Sciatic nerve (tissue), 2 donors: ENCODE results near the gene FRAS1. TPM values are rescaled to one million over a fixed set of nuclear protein-coding genes. Genes with fewer than 3 reads are reported as not detected.
"Not testable (repeated sequence)": the region's sequence is repeated elsewhere in the genome, so short reads cannot be mapped to it uniquely, and the experiment has no call there.

Source experiments
- ATAC-seq: fragments of 200-7000 bp; cut with Tn5 transposase; one replicate; pipeline ENCODE4 v1.9.1; 2020; ENCODE audit warnings: mild to moderate bottlenecking, moderate library complexity
- DNase-seq: peaks from one replicate; pipeline ENCODE4 v3.0.0-alpha.2; 2020; ENCODE audit warnings: low spot score
- intact Hi-C: fragments of 100-400 bp; cut with DNase I; formaldehyde crosslinking; loops from one replicate; pipeline ENCODE4 v1.14.2; 2022
- total RNA-seq: library from RNA; stranded (reverse); fragmentation: NEBNext Ultra II Directional; extraction: Animal tissue kit (Norgen Biotek cat#: 25700); gene quantifications from one replicate; pipeline ENCODE4 v1.2.1, GENCODE V29; 2021
- donor health status: DM: no; HTN: no; CAD: no.
- donor health status: DM: no; HTN: no; CAD: no.

Gene FRAS1
- total RNA-seq, 1 donor from 2014 or later, result 9.7 TPM

- intact Hi-C loops, result no loop called here
- ATAC-seq (no peak), DNase-seq (no peak)
Observed at GRCh38 chr4:78197947-78198346, 140.8 kb downstream of the FRAS1 start.

GRCh38 chr4:78199984-78200383 is 142.9 kb downstream of the FRAS1 start:
- ATAC-seq (no peak), DNase-seq (no peak)
- intact Hi-C loops, result no loop called here

- ATAC-seq (no peak), DNase-seq (no peak)
- intact Hi-C loops, result no loop called here
Observed at GRCh38 chr4:78200949-78201348, 143.8 kb downstream of the FRAS1 start.

- ATAC-seq (no peak), DNase-seq (no peak)
- intact Hi-C loops, result no loop called here
Observed at GRCh38 chr4:78204176-78204575, 147.1 kb downstream of the FRAS1 start.

GRCh38 chr4:78205591-78205990 is 148.5 kb downstream of the FRAS1 start:
- ATAC-seq (no peak), DNase-seq (no peak)
- intact Hi-C loops, result no loop called here

- no peak for DNase-seq
- no peak for ATAC-seq
- intact Hi-C loops, result no loop called here
Observed at GRCh38 chr4:78207541-78207940, 150.4 kb downstream of the FRAS1 start.

GRCh38 chr4:78207951-78208350 is 150.8 kb downstream of the FRAS1 start:
- intact Hi-C loops, result no loop called here
- ATAC-seq, result no peak
- no peak for DNase-seq

- intact Hi-C loops, ATAC-seq, DNase-seq: not testable (repeated sequence)
Observed at GRCh38 chr4:78208896-78209295, 151.8 kb downstream of the FRAS1 start.

GRCh38 chr4:78210694-78211410 is 153.7 kb downstream of the FRAS1 start:
- no peak for ATAC-seq
- intact Hi-C loops, result no loop called here
- no peak for DNase-seq

- intact Hi-C loops, result no loop called here
- ATAC-seq (no peak), DNase-seq (no peak)
Observed at GRCh38 chr4:78213218-78213617, 156.1 kb downstream of the FRAS1 start.

- intact Hi-C loops, result no loop called here
- no peak for DNase-seq
- no peak for ATAC-seq
Observed at GRCh38 chr4:78214078-78214477, 157.0 kb downstream of the FRAS1 start.

- no peak for ATAC-seq
- intact Hi-C loops, result no loop called here
- DNase-seq, result no peak
Observed at GRCh38 chr4:78217557-78217956, 160.4 kb downstream of the FRAS1 start.

- ATAC-seq, result no peak
Observed at GRCh38 chr4:78218260-78218659, 161.1 kb downstream of the FRAS1 start.

GRCh38 chr4:78219825-78220224 is 162.7 kb downstream of the FRAS1 start:
- DNase-seq (no peak), ATAC-seq (no peak)
- intact Hi-C loops, result no loop called here

More at GRCh38 chr4:78218260-78218659, 161.1 kb downstream of the FRAS1 start:
- DNase-seq, result no peak
- intact Hi-C loops, result no loop called here

- intact Hi-C loops, result no loop called here
- no peak for ATAC-seq
Observed at GRCh38 chr4:78220283-78220682, 163.2 kb downstream of the FRAS1 start.

GRCh38 chr4:78222575-78223186 is 165.6 kb downstream of the FRAS1 start:
- ATAC-seq (no peak), DNase-seq (no peak)
- intact Hi-C loops, result no loop called here

More at GRCh38 chr4:78220283-78220682, 163.2 kb downstream of the FRAS1 start:
- no peak for DNase-seq

- intact Hi-C loops, result no loop called here
- DNase-seq (no peak), ATAC-seq (no peak)
Observed at GRCh38 chr4:78225236-78225635, 168.1 kb downstream of the FRAS1 start.

GRCh38 chr4:78226279-78226678 is 169.2 kb downstream of the FRAS1 start:
- DNase-seq (no peak), ATAC-seq (no peak)
- intact Hi-C loops, result no loop called here

GRCh38 chr4:78227411-78228057 is 170.4 kb downstream of the FRAS1 start:
- intact Hi-C loops, result no loop called here
- no peak for ATAC-seq
- no peak for DNase-seq

- intact Hi-C loops, result no loop called here
- no peak for DNase-seq
- no peak for ATAC-seq
Observed at GRCh38 chr4:78235800-78236199, 178.7 kb downstream of the FRAS1 start.
